ENCODE data around the gene ADAMTS12. TPM values are rescaled to one million over a fixed set of nuclear protein-coding genes. Genes with fewer than 3 reads are reported as not detected.

ADAMTS12 gene
- total RNA-seq, 1 experiment from 2014 or later: 0.05 TPM

- Histone ChIP-seq H3K27ac (ENCODE audit: low read depth, low read length) (no peak overlapping the region), H3K9ac (ENCODE audit: low read length) (no peak overlapping the region), H3K4me2 (ENCODE audit: low read length) (no peak overlapping the region), H4K20me1 (ENCODE audit: insufficient read depth) (no peaks in the 10 kb centered on the region), H3K4me3 (replicated peaks in 1 of 2; ENCODE audit: low read depth in 1 of 2, low read length in 2 of 2) (no peak overlapping the region), H3K79me2 (ENCODE audit: insufficient read depth, low read length) (no peaks in the 10 kb centered on the region), H3K4me1 (ENCODE audit: control insufficient read depth in 1 of 2, insufficient read depth in 2 of 2, low read length in 2 of 2) (no peaks in the 10 kb centered on the region), H3K36me3 (ENCODE audit: control insufficient read depth in 1 of 2, insufficient read depth in 2 of 2, low read length in 2 of 2) (no peaks in the 10 kb centered on the region), H3K27me3 (ENCODE audit: insufficient read depth, low read length) (peaks cover 57% of the 10 kb centered on the region), H3K9me3 (ENCODE audit: control insufficient read depth in 1 of 2, insufficient read depth in 1 of 2, low read depth in 1 of 2, low read length in 2 of 2) (no peaks in the 10 kb centered on the region), H2AFZ (ENCODE audit: low read depth, low read length, poor library complexity, severe bottlenecking) (no peak overlapping the region), H3K9me2 (ENCODE audit: insufficient read depth) (no peaks in the 10 kb centered on the region)
- no peak for DNase-seq (ENCODE audit: low read depth, low spot score)
- ATAC-seq: no peak
- intact Hi-C loops (cut with micrococcal nuclease): no loop called here
- no TSS peak for BruUV-seq (replicated peaks)
- RAD21 ChIA-PET (ENCODE audit: low non-redundant PET in 1 of 2, low total read pairs in 2 of 2, uncharacterized antibody in 2 of 2, unreplicated experiment in 2 of 2): no interaction called here
- TF ChIP-seq CBX3 (IDR thresholded peaks at IDR 0.05; ENCODE audit: low read depth): no peak
- no peak for TF ChIP-seq POLR2AphosphoS5 (IDR thresholded peaks at IDR 0.05; ENCODE audit: low read depth, low read length)
- TF ChIP-seq RAD21 (IDR thresholded peaks at IDR 0.05; ENCODE audit: low read depth): no peak
- TF ChIP-seq, protein P1, sequence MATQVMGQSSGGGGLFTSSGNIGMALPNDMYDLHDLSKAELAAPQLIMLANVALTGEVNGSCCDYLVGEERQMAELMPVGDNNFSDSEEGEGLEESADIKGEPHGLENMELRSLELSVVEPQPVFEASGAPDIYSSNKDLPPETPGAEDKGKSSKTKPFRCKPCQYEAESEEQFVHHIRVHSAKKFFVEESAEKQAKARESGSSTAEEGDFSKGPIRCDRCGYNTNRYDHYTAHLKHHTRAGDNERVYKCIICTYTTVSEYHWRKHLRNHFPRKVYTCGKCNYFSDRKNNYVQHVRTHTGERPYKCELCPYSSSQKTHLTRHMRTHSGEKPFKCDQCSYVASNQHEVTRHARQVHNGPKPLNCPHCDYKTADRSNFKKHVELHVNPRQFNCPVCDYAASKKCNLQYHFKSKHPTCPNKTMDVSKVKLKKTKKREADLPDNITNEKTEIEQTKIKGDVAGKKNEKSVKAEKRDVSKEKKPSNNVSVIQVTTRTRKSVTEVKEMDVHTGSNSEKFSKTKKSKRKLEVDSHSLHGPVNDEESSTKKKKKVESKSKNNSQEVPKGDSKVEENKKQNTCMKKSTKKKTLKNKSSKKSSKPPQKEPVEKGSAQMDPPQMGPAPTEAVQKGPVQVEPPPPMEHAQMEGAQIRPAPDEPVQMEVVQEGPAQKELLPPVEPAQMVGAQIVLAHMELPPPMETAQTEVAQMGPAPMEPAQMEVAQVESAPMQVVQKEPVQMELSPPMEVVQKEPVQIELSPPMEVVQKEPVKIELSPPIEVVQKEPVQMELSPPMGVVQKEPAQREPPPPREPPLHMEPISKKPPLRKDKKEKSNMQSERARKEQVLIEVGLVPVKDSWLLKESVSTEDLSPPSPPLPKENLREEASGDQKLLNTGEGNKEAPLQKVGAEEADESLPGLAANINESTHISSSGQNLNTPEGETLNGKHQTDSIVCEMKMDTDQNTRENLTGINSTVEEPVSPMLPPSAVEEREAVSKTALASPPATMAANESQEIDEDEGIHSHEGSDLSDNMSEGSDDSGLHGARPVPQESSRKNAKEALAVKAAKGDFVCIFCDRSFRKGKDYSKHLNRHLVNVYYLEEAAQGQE (IDR thresholded peaks at IDR 0.05; ENCODE audit: low read depth): no peak
- TF ChIP-seq CEBPB (IDR thresholded peaks at IDR 0.05; ENCODE audit: low read depth): no peak
- TF ChIP-seq ZBTB33 (IDR thresholded peaks at IDR 0.05; ENCODE audit: extremely low read depth, insufficient replicate concordance, low read length): no peak
- TF ChIP-seq TCF7L2 (IDR thresholded peaks at IDR 0.05; ENCODE audit: borderline replicate concordance, extremely low read depth, insufficient read depth, insufficient read length): no peak
- no peak for TF ChIP-seq EZH2phosphoT487 (IDR thresholded peaks at IDR 0.05; ENCODE audit: borderline replicate concordance)
- POLR2A ChIA-PET: no interaction called here
- CTCF ChIA-PET: no interaction called here
Observed at GRCh38 chr5:33890131-33891032, 1.4 kb downstream of the ADAMTS12 start.

Data from HCT116 (cell line).